HepG2 (cell line): ENCODE results near the gene ZNF320. TPM values are rescaled to one million over a fixed set of nuclear protein-coding genes. Genes with fewer than 3 reads are reported as not detected.
"Not testable (repeated sequence)": the region's sequence is repeated elsewhere in the genome, so short reads cannot be mapped to it uniquely, and the experiment has no call there.

Experiments used
- ATAC-seq: fragments of 200-7000 bp; cut with Tn5 transposase; 3 replicates; pipeline ENCODE4 v1.9.1; 2020; ENCODE audit warnings: mild to moderate bottlenecking, moderate library complexity
- BruUV-seq: library from RNA; stranded (reverse); fragments of 400-500 nt; replicated peaks from 2 replicates; lab custom pipeline; 2021; lab: Mats Ljungman, UMichigan
- CTCF ChIA-PET: fragments of 300-600 bp; formaldehyde crosslinking; extraction: SDS; loops from one replicate; lab custom pipeline; 2021; ENCODE audit warnings: low total read pairs, inconsistent platforms, low intra/inter-chr PET ratio; lab: Yijun Ruan, JAX
- POLR2A ChIA-PET: fragments of 350-600 bp; sonication (Branson Sonifier 250); formaldehyde crosslinking; loops from one replicate; lab custom pipeline; 2020; ENCODE audit warnings: antibody characterized with exemption, inconsistent platforms; lab: Yijun Ruan, JAX
- DNase-seq: peaks from one replicate; pipeline ENCODE4 v3.0.0-alpha.2; 2015; ENCODE audit warnings: low spot score
- FAIRE-seq: peaks from 3 replicates; lab custom pipeline; 2011; peaks lifted over from hg19 to GRCh38; lab: Jason Lieb, UNC
- H2AFZ ChIP-seq: one replicate; pipeline ENCODE4 v1.6.1; 2011; ENCODE audit warnings: low read length, inconsistent platforms
- H3K27ac ChIP-seq: fragments of 300-600 bp; 3 replicates; pipeline ENCODE4 v1.8.0; 2011; ENCODE audit warnings: mixed run types, mild to moderate bottlenecking, mixed read lengths, low read length, inconsistent platforms; ENCODE audit not compliant: insufficient read depth; ENCODE audit errors: extremely low read length
- H3K27me3 ChIP-seq, 2 experiments: fragments of 200-600 bp in 1 of 2; 2 replicates in 1 of 2; 3 replicates in 1 of 2; pipeline versions ENCODE4 v1.6.0 to v1.8.0; 2011; ENCODE audit warnings: low read length in 2 of 2, mild to moderate bottlenecking in 2 of 2, moderate library complexity in 2 of 2, inconsistent platforms in 1 of 2; ENCODE audit not compliant: insufficient read depth in 2 of 2, control insufficient read depth in 1 of 2
- H3K36me3 ChIP-seq, 2 experiments: fragments of 200-600 bp in 1 of 2; replicated peaks in 1 of 2; 2 replicates in 1 of 2; 3 replicates in 1 of 2; pipeline versions ENCODE4 v1.5.1 to v1.8.0; 2011; ENCODE audit warnings: low read length in 2 of 2, inconsistent platforms in 1 of 2; ENCODE audit not compliant: insufficient read depth in 2 of 2, control insufficient read depth in 1 of 2
- H3K4me1 ChIP-seq: 2 replicates; pipeline ENCODE4 v1.5.1; 2012; ENCODE audit warnings: low read length, inconsistent platforms; ENCODE audit not compliant: insufficient read depth
- H3K4me2 ChIP-seq: 2 replicates; pipeline ENCODE4 v1.6.0; 2011; ENCODE audit warnings: low read depth, low read length, inconsistent platforms
- H3K4me3 ChIP-seq, 3 experiments: fragments of 200-600 bp in 1 of 3; sonication (generic), shearing (Covaris generic) in 1 of 3; replicated peaks in 1 of 3; 2 replicates each; pipeline ENCODE4 v1.5.1; 2011 to 2016; ENCODE audit warnings: low read length in 3 of 3, inconsistent platforms in 2 of 3, low read depth in 2 of 3, mild to moderate bottlenecking in 2 of 3, control low read depth in 1 of 3, mixed read lengths in 1 of 3; ENCODE audit not compliant: insufficient read depth in 1 of 3
- H3K79me2 ChIP-seq: one replicate; pipeline ENCODE4 v1.6.1; 2011; ENCODE audit warnings: low read length, inconsistent platforms; ENCODE audit not compliant: insufficient read depth
- H3K9ac ChIP-seq: 2 replicates; pipeline ENCODE4 v1.6.0; 2011; ENCODE audit warnings: mild to moderate bottlenecking, low read depth, low read length, inconsistent platforms; ENCODE audit not compliant: insufficient read depth
- H3K9me3 ChIP-seq: 2 replicates; pipeline ENCODE4 v1.5.1; 2012; ENCODE audit warnings: mild to moderate bottlenecking, low read length
- H4K20me1 ChIP-seq: 2 replicates; pipeline ENCODE4 v1.6.0; 2011; ENCODE audit warnings: inconsistent platforms, mild to moderate bottlenecking, low read length, moderate library complexity; ENCODE audit not compliant: insufficient read depth
- ADNP ChIP-seq: sonication (generic); formaldehyde crosslinking; IDR thresholded peaks from 2 replicates; pipeline ENCODE4 v1.4.0; 2020; ENCODE audit warnings: missing genetic modification reagents
- DMAP1 ChIP-seq: IDR thresholded peaks from 2 replicates; pipeline ENCODE4 v1.6.1; 2016
- FOXA1 ChIP-seq, 2 experiments: fragments of 450-650 bp in 1 of 2; sonication (generic) in 1 of 2; formaldehyde crosslinking in 1 of 2; IDR thresholded peaks; 2 replicates each; pipeline versions ENCODE4 v1.4.0 to v1.6.1; 2016 to 2020; ENCODE audit warnings: missing genetic modification reagents in 1 of 2
- GABPB1 ChIP-seq: IDR thresholded peaks from 2 replicates; pipeline ENCODE4 v1.6.1; 2016; ENCODE audit warnings: mild to moderate bottlenecking, missing genetic modification reagents, moderate library complexity, missing compliant biosample characterization
- HDAC2 ChIP-seq: sonication (generic); formaldehyde crosslinking; IDR thresholded peaks from 2 replicates; pipeline ENCODE4 v1.4.0; 2020; ENCODE audit warnings: missing genetic modification reagents
- HNRNPL ChIP-seq: fragments of 200-400 bp; formaldehyde crosslinking; IDR thresholded peaks from 2 replicates; pipeline ENCODE4 v1.6.1; 2017; ENCODE audit warnings: mild to moderate bottlenecking, low read depth, low read length
- NFIC ChIP-seq: IDR thresholded peaks from 2 replicates; pipeline ENCODE4 v1.6.1; 2012; ENCODE audit warnings: mild to moderate bottlenecking, low read length, inconsistent platforms
- NR2C2 ChIP-seq: sonication (generic); formaldehyde crosslinking; IDR thresholded peaks from 2 replicates; pipeline ENCODE4 v1.4.0; 2020; ENCODE audit warnings: missing genetic modification reagents, mild to moderate bottlenecking, moderate library complexity, borderline replicate concordance
- PHF8 ChIP-seq: sonication (generic); formaldehyde crosslinking; IDR thresholded peaks from 2 replicates; pipeline ENCODE4 v1.5.0; 2020; ENCODE audit warnings: missing genetic modification reagents
- PITX1 ChIP-seq: sonication (generic); formaldehyde crosslinking; IDR thresholded peaks from 2 replicates; pipeline ENCODE4 v1.5.1; 2020; ENCODE audit warnings: mild to moderate bottlenecking, missing genetic modification reagents
- RBFOX2 ChIP-seq: fragments of 200-400 bp; formaldehyde crosslinking; IDR thresholded peaks from 2 replicates; pipeline ENCODE4 v1.6.1; 2017; ENCODE audit warnings: low read depth, mild to moderate bottlenecking, low read length
- ZNF121 ChIP-seq: sonication (generic); formaldehyde crosslinking; IDR thresholded peaks from 2 replicates; pipeline ENCODE4 v1.5.0; 2020; ENCODE audit warnings: mild to moderate bottlenecking, missing genetic modification reagents
- ZNF143 ChIP-seq: sonication (generic); formaldehyde crosslinking; IDR thresholded peaks from 2 replicates; pipeline ENCODE4 v1.4.0; 2020; ENCODE audit warnings: missing genetic modification reagents
- ZNF614 ChIP-seq: IDR thresholded peaks from 2 replicates; pipeline ENCODE4 v1.6.1; 2018; ENCODE audit warnings: missing biosample characterization, missing genetic modification reagents, inconsistent platforms, borderline replicate concordance
- WGBS: methylation state at CpG from one replicate; pipeline ENCODE4 v1.1.6; 2017; ENCODE audit warnings: low lambda C conversion rate; 5-methylcytosine and 5-hydroxymethylcytosine counted together
- in situ Hi-C: cut with HindIII; loops from 2 replicates; pipeline ENCODE4 v1.10.0; 2017; ENCODE audit warnings: low pct_unique_long_range_greater_than_20kb; ENCODE audit not compliant: extremely low pct_ligation_motif_present
- intact Hi-C: fragments of 100-400 bp; cut with micrococcal nuclease; formaldehyde crosslinking; loops from one replicate; pipeline ENCODE4 v1.10.0; 2022; ENCODE audit not compliant: unreplicated experiment
- polyA plus RNA-seq, 8 experiments: library from polyadenylated mRNA; depleted of rRNA in 3 of 8; stranded (reverse) in 7 of 8; unstranded in 1 of 8; fragments of >200 nt; fragmentation: Illumina TruSeq in 4 of 8; extraction: Trizol in 4 of 8; gene quantifications; 2 replicates each; pipeline versions ENCODE4 v1.2.1 to v1.2.3, GENCODE V29; 2011 to 2016; ENCODE audit warnings: low read depth in 4 of 8, missing spikeins in 1 of 8, mixed read lengths in 1 of 8; ENCODE audit not compliant: insufficient read depth in 1 of 8
- total RNA-seq, 5 experiments: library from RNA; depleted of rRNA; stranded (reverse); fragments of >200 nt; fragmentation: Illumina TruSeq; extraction: Trizol; gene quantifications; 2 replicates each; pipeline ENCODE4 v1.2.3, GENCODE V29; 2016; ENCODE audit warnings: low read depth in 1 of 5
- TF ChIP-seq, protein P1 (sequence below): IDR thresholded peaks from 2 replicates; pipeline ENCODE4 v1.6.1; 2016; ENCODE audit warnings: low read depth
- TF ChIP-seq, protein P2 (sequence below): conservative IDR thresholded peaks from 2 replicates; pipeline ENCODE4 v1.6.1; 2018; ENCODE audit warnings: missing genetic modification reagents

Gene ZNF320
- total and polyA plus RNA-seq, 2 of the 13 experiments (the other 11 are each of a cell fraction or from before 2014, with no cell fraction given) = 0.49 TPM; not detected in 1

DNA sequence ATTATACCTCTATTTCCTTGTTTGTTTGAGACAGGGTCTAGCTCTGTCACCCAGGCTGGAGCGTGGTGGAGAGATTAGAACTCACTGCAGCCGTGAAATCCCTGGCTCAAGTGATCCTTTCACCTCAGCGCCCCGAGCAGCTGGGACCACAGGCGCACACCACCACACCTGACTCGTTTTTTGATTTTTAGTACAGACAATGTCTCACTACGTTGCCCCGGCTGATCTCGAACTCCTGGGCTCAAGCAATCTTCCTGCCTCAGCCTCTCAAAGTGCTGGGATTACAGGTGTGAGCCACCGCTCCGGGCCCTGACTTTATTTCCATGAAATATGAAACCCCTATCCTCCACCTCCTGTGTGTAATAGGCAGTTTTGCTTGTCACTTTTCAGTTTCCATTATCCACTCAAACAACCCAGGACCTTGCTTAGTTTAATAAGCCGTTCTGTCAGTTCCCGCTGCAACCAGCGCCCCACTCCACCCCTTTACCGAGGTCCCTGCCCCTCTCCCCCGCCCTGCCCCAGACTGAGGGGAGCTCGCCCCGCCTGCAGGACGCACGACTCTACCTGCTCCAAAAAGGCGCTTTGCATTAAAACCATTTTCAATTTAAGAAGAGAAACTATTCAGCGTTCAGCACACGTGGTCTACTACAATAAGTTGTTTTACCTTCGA, 48.4 kb upstream of the ZNF320 start (continued):
- TF ChIP-seq, protein P1, sequence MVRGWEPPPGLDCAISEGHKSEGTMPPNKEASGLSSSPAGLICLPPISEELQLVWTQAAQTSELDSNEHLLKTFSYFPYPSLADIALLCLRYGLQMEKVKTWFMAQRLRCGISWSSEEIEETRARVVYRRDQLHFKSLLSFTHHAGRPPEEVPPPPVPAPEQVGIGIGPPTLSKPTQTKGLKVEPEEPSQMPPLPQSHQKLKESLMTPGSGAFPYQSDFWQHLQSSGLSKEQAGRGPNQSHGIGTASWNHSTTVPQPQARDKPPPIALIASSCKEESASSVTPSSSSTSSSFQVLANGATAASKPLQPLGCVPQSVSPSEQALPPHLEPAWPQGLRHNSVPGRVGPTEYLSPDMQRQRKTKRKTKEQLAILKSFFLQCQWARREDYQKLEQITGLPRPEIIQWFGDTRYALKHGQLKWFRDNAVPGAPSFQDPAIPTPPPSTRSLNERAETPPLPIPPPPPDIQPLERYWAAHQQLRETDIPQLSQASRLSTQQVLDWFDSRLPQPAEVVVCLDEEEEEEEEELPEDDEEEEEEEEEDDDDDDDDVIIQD (CRISPR knock-in tag) = no peak
- no peak for TF ChIP-seq DMAP1 (CRISPR knock-in tag)
- TF ChIP-seq ADNP (CRISPR knock-in tag) = no peak
- peak; percentile 74 for TF ChIP-seq ZNF121 (CRISPR knock-in tag)
- TF ChIP-seq HNRNPL = no peak
- no peak for TF ChIP-seq NR2C2
- TF ChIP-seq, protein P2, sequence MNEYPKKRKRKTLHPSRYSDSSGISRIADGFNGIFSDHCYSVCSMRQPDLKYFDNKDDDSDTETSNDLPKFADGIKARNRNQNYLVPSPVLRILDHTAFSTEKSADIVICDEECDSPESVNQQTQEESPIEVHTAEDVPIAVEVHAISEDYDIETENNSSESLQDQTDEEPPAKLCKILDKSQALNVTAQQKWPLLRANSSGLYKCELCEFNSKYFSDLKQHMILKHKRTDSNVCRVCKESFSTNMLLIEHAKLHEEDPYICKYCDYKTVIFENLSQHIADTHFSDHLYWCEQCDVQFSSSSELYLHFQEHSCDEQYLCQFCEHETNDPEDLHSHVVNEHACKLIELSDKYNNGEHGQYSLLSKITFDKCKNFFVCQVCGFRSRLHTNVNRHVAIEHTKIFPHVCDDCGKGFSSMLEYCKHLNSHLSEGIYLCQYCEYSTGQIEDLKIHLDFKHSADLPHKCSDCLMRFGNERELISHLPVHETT (CRISPR knock-in tag) = 0 out of 2 replicates have a peak, but pooled peaks have one; percentile 13
- no peak for TF ChIP-seq ZNF614 (CRISPR knock-in tag)

DNA sequence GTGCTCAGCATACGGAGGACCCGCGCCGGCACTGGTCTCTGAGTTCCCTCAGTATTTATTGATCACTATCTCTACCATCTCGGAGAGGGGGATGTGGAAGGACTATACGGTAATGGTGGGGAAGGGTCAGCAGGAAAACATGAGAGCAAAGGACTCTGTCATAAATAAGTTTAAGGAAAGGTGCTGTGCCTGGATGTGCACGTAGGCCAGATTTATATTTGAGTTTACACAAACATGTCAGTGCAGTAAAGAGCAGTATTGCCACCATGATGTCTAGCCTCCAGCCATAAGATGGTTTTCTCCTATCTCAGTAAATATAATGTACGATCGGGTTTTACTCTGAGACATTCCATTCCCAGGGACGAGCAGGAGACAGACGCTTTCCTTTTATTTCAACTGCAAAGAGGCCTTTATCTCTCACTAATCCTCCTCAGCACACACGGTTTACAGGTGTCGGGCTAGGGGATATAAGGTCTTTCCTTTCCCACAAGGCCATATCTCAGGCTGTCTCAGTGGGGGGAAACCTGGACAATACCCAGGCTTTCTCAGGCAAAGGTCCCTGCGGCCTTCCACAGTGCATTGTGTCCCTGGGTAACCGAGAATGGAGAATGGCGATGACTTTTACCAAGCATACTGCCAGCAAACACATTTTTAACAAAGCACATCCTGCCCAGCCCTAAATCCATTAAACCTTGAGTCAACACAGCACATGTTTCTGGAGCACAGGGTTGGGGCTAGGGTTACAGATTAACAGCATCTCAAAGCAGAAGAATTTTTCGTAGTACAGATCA, 47.5 kb upstream of the ZNF320 start:
- peak overlapping the region; percentile 25 for H2AFZ ChIP-seq
- peak; percentile 86 for DNase-seq
- H3K79me2 ChIP-seq; POLR2A ChIA-PET; in situ Hi-C loops; H3K36me3 ChIP-seq; H4K20me1 ChIP-seq; H3K27me3 ChIP-seq; CTCF ChIA-PET; BruUV-seq; TF ChIP-seq FOXA1 (IDR thresholded peaks at IDR 0.05): not testable (repeated sequence)
- WGBS = 20% methylated on average over 17 of the region's 17 CpGs
- H3K27ac ChIP-seq = peak overlapping the region; percentile 90
- peak overlapping the region; percentile 39 to 52 (median 42); a peak in 5 of 6 replicates for H3K4me3 ChIP-seq
- peak; percentile 7; the same call in 1 of the 3 replicates for ATAC-seq
- intact Hi-C loops = loop anchor here (2.0 kb wide), 1 partner anchor 18 kb away; the partner anchor contains the start of gene ZNF816
- peak overlapping the region; percentile 82 for H3K4me2 ChIP-seq
- peak; percentile 63 for FAIRE-seq
- peak overlapping the region; percentile 74 for H3K9ac ChIP-seq
- H3K9me3 ChIP-seq = peaks cover 17% of the 10 kb centered on the region
- H3K4me1 ChIP-seq = peaks cover 43% of the 10 kb centered on the region
- TF ChIP-seq, protein P1 (CRISPR knock-in tag) = peak; percentile 53; the same call in 1 of the 2 replicates
- peak; percentile 42; the same call in 1 of the 2 replicates for TF ChIP-seq ZNF143
- TF ChIP-seq PITX1 (CRISPR knock-in tag) = peak; percentile 99
- TF ChIP-seq FOXA1 (CRISPR knock-in tag; IDR thresholded peaks at IDR 0.05) = peak; percentile 92
- 0 out of 2 replicates have a peak, but pooled peaks have one; percentile 46 for TF ChIP-seq NFIC
- TF ChIP-seq PHF8 (CRISPR knock-in tag) = peak; percentile 31; the same call in 1 of the 2 replicates
- peak; percentile 19; the same call in 1 of the 2 replicates for TF ChIP-seq GABPB1 (CRISPR knock-in tag)
- TF ChIP-seq HDAC2 (CRISPR knock-in tag) = peak; percentile 76
- 0 out of 2 replicates have a peak, but pooled peaks have one; percentile 28 for TF ChIP-seq RBFOX2
